CD14-positive monocyte (primary cell): ENCODE measurements around the gene ICAM3. TPM values are rescaled to one million over a fixed set of nuclear protein-coding genes. Genes with fewer than 3 reads are reported as not detected.

Experiments
- DNase-seq, 3 donors: peaks; one replicate each; pipeline ENCODE4 v3.0.0-alpha.2; 2011 to 2022
- H2AFZ ChIP-seq: 2 replicates; pipeline ENCODE4 v1.6.0; 2012; ENCODE audit warnings: mild to moderate bottlenecking, low read depth, low read length, inconsistent platforms; ENCODE audit not compliant: insufficient read depth, poor library complexity, severe bottlenecking
- H3K27ac ChIP-seq, 2 donors: 1 replicate in 1 of 2; 2 replicates in 1 of 2; pipeline ENCODE4 v1.5.1; 2012 to 2013; ENCODE audit warnings: low read length in 2 of 2, control low read depth in 1 of 2, inconsistent platforms in 1 of 2, low read depth in 1 of 2, mild to moderate bottlenecking in 1 of 2
- H3K27me3 ChIP-seq, 2 donors: one replicate each; pipeline versions ENCODE4 v1.6.0 to v1.6.1; 2011 to 2013; ENCODE audit warnings: low read length in 2 of 2; ENCODE audit not compliant: control insufficient read depth in 2 of 2, insufficient read depth in 2 of 2
- H3K36me3 ChIP-seq, 2 donors: replicated peaks in 1 of 2; 1 replicate in 1 of 2; 2 replicates in 1 of 2; pipeline versions ENCODE4 v1.5.1 to v1.6.1; 2012 to 2013; ENCODE audit warnings: low read length in 2 of 2, control low read depth in 1 of 2, inconsistent platforms in 1 of 2, mild to moderate bottlenecking in 1 of 2; ENCODE audit not compliant: insufficient read depth in 2 of 2, control insufficient read depth in 1 of 2
- H3K4me1 ChIP-seq, 2 donors: 1 replicate in 1 of 2; 2 replicates in 1 of 2; pipeline versions ENCODE4 v1.5.1 to v1.6.1; 2012 to 2013; ENCODE audit warnings: low read length in 2 of 2, control low read depth in 1 of 2, inconsistent platforms in 1 of 2, mild to moderate bottlenecking in 1 of 2, moderate library complexity in 1 of 2; ENCODE audit not compliant: insufficient read depth in 2 of 2, control insufficient read depth in 1 of 2
- H3K4me2 ChIP-seq: replicated peaks from 2 replicates; pipeline ENCODE3; 2012; ENCODE audit warnings: low read length, moderate library complexity, mild to moderate bottlenecking; ENCODE audit not compliant: poor library complexity, severe bottlenecking; ENCODE audit errors: extremely low read depth
- H3K4me3 ChIP-seq, 3 experiments: fragments of 200-600 bp in 1 of 3; sonication (generic) in 1 of 3; replicated peaks in 1 of 3; 1 replicate in 2 of 3; 2 replicates in 1 of 3; pipeline ENCODE4 v1.5.1; 2011 to 2013; ENCODE audit warnings: low read length in 3 of 3, mild to moderate bottlenecking in 3 of 3, control low read depth in 2 of 3, low read depth in 2 of 3, inconsistent platforms in 1 of 3, moderate library complexity in 1 of 3
- H3K79me2 ChIP-seq: 2 replicates; pipeline ENCODE4 v1.6.0; 2012; ENCODE audit warnings: mild to moderate bottlenecking, control low read depth, inconsistent platforms, low read length, moderate library complexity; ENCODE audit not compliant: insufficient read depth
- H3K9ac ChIP-seq: 2 replicates; pipeline ENCODE4 v1.6.0; 2017; ENCODE audit warnings: low read length, mild to moderate bottlenecking; ENCODE audit not compliant: insufficient read depth, poor library complexity, severe bottlenecking
- H3K9me3 ChIP-seq, 2 donors: replicated peaks in 1 of 2; 1 replicate in 1 of 2; 2 replicates in 1 of 2; pipeline versions ENCODE4 v1.5.1 to v1.6.1; 2012 to 2013; ENCODE audit warnings: low read length in 2 of 2, control low read depth in 1 of 2; ENCODE audit not compliant: control insufficient read depth in 1 of 2, insufficient read depth in 1 of 2
- H4K20me1 ChIP-seq: 2 replicates; pipeline ENCODE4 v1.6.0; 2012; ENCODE audit warnings: mild to moderate bottlenecking, low read length, control low read depth, moderate library complexity; ENCODE audit not compliant: insufficient read depth
- H3K27ac Mint-ChIP-seq, 7 donors: one replicate each; pipeline ENCODE4 v1.8.0; 2020; ENCODE audit warnings: mild to moderate bottlenecking in 7 of 7, mixed read lengths in 7 of 7, moderate library complexity in 6 of 7, inconsistent platforms in 2 of 7
- H3K27me3 Mint-ChIP-seq, 3 donors: one replicate each; pipeline ENCODE4 v1.8.0; 2021 to 2022; ENCODE audit warnings: low read depth in 3 of 3, mild to moderate bottlenecking in 3 of 3, mixed read lengths in 3 of 3, moderate library complexity in 3 of 3, inconsistent platforms in 1 of 3
- H3K36me3 Mint-ChIP-seq, 2 donors: one replicate each; pipeline ENCODE4 v1.8.0; 2020; ENCODE audit warnings: mixed read lengths in 2 of 2, inconsistent platforms in 1 of 2, mild to moderate bottlenecking in 1 of 2
- H3K4me1 Mint-ChIP-seq: one replicate; pipeline ENCODE4 v1.8.0; 2020; ENCODE audit warnings: mild to moderate bottlenecking, mixed read lengths
- H3K4me3 Mint-ChIP-seq, 2 donors: one replicate each; pipeline ENCODE4 v1.8.0; 2020; ENCODE audit warnings: mild to moderate bottlenecking in 2 of 2, mixed read lengths in 2 of 2, moderate library complexity in 1 of 2
- H3K9me3 Mint-ChIP-seq, 7 donors: one replicate each; pipeline ENCODE4 v1.8.0; 2020 to 2022; ENCODE audit warnings: mixed read lengths in 7 of 7, mild to moderate bottlenecking in 6 of 7, moderate library complexity in 6 of 7, inconsistent platforms in 2 of 7
- WGBS: methylation state at CpG from one replicate; pipeline ENCODE4 v1.1.5; 2013; ENCODE audit warnings: missing lambda C conversion rate; ENCODE audit not compliant: insufficient coverage; 5-methylcytosine and 5-hydroxymethylcytosine counted together
- intact Hi-C, 2 donors: fragments of 100-400 bp; cut with micrococcal nuclease; formaldehyde crosslinking; loops; one replicate each; pipeline versions ENCODE4 v1.15.0 to v1.15.1; 2023
- polyA plus RNA-seq, 3 donors: library from polyadenylated mRNA; depleted of rRNA in 1 of 3; unstranded in 2 of 3; stranded (reverse) in 1 of 3; fragments of 300-500 nt in 2 of 3; fragments of >200 nt in 1 of 3; fragmentation: Illumina TruSeq in 2 of 3; gene quantifications; 1 replicate in 2 of 3; 2 replicates in 1 of 3; pipeline ENCODE4 v1.2.3, GENCODE V29; 2012 to 2021
- TF ChIP-seq, protein P1 (sequence below): fragments of 200-600 bp; IDR thresholded peaks from one replicate; pipeline ENCODE4 v1.8.0; 2022; ENCODE audit warnings: antibody characterized with exemption, mild to moderate bottlenecking

The ICAM3 gene
- polyA plus RNA-seq, 3 donors: 189 to 234 (median 198) TPM

DNA sequence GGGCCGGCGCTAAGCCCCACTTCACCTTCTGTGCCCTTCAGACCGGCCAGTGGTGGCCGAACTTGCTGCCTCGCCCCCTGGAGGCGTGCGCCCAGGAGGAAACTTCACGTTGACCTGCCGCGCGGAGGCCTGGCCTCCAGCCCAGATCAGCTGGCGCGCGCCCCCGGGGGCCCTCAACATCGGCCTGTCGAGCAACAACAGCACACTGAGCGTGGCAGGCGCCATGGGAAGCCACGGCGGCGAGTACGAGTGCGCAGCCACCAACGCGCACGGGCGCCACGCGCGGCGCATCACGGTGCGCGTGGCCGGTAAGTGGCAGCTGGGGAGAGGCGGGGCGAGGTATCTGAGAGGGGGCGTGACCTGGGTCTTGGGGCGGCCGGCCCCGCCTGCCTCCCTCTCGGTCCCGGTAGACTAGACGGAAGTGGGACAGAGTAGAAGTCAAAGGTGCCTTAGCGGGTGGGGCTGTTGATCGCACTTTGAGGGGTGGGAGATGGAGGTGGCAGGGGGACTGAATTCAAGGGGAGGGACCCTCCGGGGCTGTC, 44.0 kb downstream of the ICAM3 start:
- intact Hi-C loops: no loop called here
- no peaks in the 10 kb centered on the region for H3K36me3 ChIP-seq
- H3K9me3 ChIP-seq: peaks cover 6 to 22% of the 10 kb centered on the region in 2 donors
- Mint-ChIP-seq H3K36me3 (peaks cover 12 to 14% of the 10 kb centered on the region in 2 donors), H3K4me3 (peak overlapping the region; percentile 78 to 94), H3K9me3 (peaks cover 0 to 43% (median 21%) of the 10 kb centered on the region in 7 donors), H3K27ac (peak overlapping the region in 4 of 7 donors; percentile 15 to 70 (median 36)), H3K27me3 (peaks cover 69 to 78% (median 69%) of the 10 kb centered on the region in 3 donors), H3K4me1 (peaks cover 58% of the 10 kb centered on the region)
- no peak overlapping the region for H3K9ac ChIP-seq
- WGBS: under 1% methylated on average over 40 of the region's 48 CpGs
- no peak overlapping the region for H3K27ac ChIP-seq
- peak overlapping the region; percentile 20 to 74 (median 37) for H3K4me3 ChIP-seq
- TF ChIP-seq, protein P1, sequence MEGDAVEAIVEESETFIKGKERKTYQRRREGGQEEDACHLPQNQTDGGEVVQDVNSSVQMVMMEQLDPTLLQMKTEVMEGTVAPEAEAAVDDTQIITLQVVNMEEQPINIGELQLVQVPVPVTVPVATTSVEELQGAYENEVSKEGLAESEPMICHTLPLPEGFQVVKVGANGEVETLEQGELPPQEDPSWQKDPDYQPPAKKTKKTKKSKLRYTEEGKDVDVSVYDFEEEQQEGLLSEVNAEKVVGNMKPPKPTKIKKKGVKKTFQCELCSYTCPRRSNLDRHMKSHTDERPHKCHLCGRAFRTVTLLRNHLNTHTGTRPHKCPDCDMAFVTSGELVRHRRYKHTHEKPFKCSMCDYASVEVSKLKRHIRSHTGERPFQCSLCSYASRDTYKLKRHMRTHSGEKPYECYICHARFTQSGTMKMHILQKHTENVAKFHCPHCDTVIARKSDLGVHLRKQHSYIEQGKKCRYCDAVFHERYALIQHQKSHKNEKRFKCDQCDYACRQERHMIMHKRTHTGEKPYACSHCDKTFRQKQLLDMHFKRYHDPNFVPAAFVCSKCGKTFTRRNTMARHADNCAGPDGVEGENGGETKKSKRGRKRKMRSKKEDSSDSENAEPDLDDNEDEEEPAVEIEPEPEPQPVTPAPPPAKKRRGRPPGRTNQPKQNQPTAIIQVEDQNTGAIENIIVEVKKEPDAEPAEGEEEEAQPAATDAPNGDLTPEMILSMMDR: peak; percentile 14
- peaks cover 28 to 59% of the 10 kb centered on the region in 2 donors for H3K27me3 ChIP-seq
- peak overlapping the region; percentile 82 for H2AFZ ChIP-seq
- H3K79me2 ChIP-seq: no peaks in the 10 kb centered on the region
- DNase-seq: peak; percentile 67 to 77 (median 75)
- peaks cover 66 to 72% of the 10 kb centered on the region in 2 donors for H3K4me1 ChIP-seq
- H4K20me1 ChIP-seq: peaks cover 4% of the 10 kb centered on the region
- H3K4me2 ChIP-seq: peak overlapping the region; percentile 80

DNA sequence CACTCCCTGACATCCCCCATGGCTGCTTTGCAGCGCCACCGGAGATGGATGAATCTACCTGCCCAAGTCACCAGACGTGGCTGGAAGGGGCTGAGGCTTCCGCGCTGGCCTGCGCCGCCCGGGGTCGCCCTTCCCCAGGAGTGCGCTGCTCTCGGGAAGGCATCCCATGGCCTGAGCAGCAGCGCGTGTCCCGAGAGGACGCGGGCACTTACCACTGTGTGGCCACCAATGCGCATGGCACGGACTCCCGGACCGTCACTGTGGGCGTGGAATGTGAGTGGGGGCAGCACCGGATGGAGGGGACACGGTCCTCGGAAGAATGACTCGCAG, 45.1 kb downstream of the ICAM3 start:
- H3K79me2 ChIP-seq: no peaks in the 10 kb centered on the region
- no peak for DNase-seq
- no peak overlapping the region for H3K4me3 ChIP-seq
- H3K9me3 ChIP-seq: peaks cover 6 to 22% of the 10 kb centered on the region in 2 donors
- H3K4me1 ChIP-seq: peaks cover 66 to 72% of the 10 kb centered on the region in 2 donors
- no peaks in the 10 kb centered on the region for H3K36me3 ChIP-seq
- no peak overlapping the region for H2AFZ ChIP-seq
- H3K9me3 Mint-ChIP-seq: peaks cover 0 to 46% (median 24%) of the 10 kb centered on the region in 7 donors
- H3K4me2 ChIP-seq: no peak overlapping the region
- intact Hi-C loops: no loop called here
- H3K36me3 Mint-ChIP-seq: peaks cover 12 to 16% of the 10 kb centered on the region in 2 donors
- H3K27me3 ChIP-seq: peaks cover 36 to 70% of the 10 kb centered on the region in 2 donors
- TF ChIP-seq, protein P1: no peak
- peak overlapping the region in 2 of 7 donors; percentile 42 to 83 for H3K27ac Mint-ChIP-seq
- peak overlapping the region in 1 of 2 donors; percentile 94 for H3K4me3 Mint-ChIP-seq
- H3K9ac ChIP-seq: no peak overlapping the region
- peaks cover 11% of the 10 kb centered on the region for H4K20me1 ChIP-seq
- peaks cover 75 to 89% (median 79%) of the 10 kb centered on the region in 3 donors for H3K27me3 Mint-ChIP-seq
- WGBS: 41% methylated on average over 11 of the region's 25 CpGs
- no peak overlapping the region for H3K27ac ChIP-seq
- peaks cover 57% of the 10 kb centered on the region for H3K4me1 Mint-ChIP-seq
